ENCODE measurements around the gene C1orf21. TPM values are rescaled to one million over a fixed set of nuclear protein-coding genes. Genes with fewer than 3 reads are reported as not detected.
A peak's percentile ranks its signal among the peaks of the same experiment; 100 is the strongest.
"Not testable (repeated sequence)": the region's sequence is repeated elsewhere in the genome, so short reads cannot be mapped to it uniquely, and the experiment has no call there.

The C1orf21 gene
- polyA plus RNA-seq, 4 donors: 31.1 to 57.0 (median 42.3) TPM

DNA sequence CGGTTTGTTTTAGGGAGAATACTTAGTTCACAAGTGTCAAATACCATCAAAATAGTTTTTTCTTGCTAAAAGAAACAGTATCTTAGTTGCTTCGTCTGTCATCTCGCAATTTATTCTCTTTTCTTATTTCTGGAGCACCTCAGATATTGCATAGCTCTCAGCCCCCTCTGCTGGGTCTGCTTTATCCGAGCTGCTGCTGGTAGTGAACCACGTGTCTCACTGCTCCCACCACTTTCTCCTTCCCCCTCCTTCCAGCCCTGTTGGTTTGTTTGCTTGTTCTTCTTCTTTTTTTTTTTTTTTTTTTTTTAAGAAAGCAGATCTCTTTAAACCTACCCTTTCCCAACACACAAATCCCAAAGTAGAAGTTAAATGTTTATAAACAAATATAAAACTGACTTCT, 197.0 kb downstream of the C1orf21 start:
- no peak for DNase-seq (ENCODE audit: low read depth in 4 of 4, low spot score in 3 of 4)

DNA sequence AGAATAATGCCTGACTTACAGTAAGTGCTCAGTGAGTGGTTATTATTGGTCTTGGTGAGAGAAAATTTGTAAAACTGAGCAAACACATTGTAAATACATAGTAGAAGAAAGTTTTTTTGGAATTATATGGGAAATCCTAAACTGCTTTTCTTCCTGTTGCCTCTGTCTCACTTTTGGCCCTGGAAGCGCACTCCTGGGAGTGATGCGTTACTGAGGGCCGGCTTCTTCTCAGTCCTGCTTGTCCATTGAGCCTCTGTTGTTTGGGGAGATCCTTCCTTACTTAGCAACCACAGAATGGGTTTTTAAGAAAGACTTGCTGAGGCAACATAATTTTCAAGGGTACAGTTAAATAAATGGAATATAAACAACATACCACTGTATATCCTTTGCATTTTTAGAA, 201.9 kb downstream of the C1orf21 start:
- DNase-seq (ENCODE audit: low read depth in 4 of 4, low spot score in 3 of 4): no peak

DNA sequence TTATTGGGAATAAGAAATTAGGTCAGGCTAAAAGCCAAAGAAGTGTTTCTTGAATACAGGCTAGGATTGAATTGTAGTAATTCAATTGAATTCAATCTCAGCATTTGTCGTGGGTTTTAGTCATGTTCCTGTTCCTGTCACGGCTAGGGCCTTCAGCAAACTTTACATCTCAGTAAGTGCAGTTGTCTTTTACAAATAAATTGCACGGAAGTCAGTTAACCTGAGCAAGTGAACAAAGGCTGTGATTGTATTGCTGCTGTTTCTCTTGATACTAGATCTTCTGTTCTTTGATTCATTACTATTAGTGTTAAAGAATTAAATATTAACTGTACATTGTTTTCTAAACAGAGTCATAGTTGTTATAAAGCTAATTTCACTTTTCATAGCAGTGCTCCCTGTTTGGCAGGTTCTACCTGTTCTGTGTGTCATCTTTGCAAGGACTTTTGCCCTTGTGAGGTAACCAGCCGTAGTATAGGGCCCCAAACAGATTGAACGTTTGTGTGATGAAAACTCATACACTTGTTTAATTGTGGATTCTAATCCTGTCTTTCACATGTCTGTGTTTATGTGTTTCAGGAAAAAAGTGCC, 203.4 kb downstream of the C1orf21 start:
- DNase-seq (ENCODE audit: low read depth in 4 of 4, low spot score in 3 of 4): peak in 1 of 4 donors; percentile 30

DNA sequence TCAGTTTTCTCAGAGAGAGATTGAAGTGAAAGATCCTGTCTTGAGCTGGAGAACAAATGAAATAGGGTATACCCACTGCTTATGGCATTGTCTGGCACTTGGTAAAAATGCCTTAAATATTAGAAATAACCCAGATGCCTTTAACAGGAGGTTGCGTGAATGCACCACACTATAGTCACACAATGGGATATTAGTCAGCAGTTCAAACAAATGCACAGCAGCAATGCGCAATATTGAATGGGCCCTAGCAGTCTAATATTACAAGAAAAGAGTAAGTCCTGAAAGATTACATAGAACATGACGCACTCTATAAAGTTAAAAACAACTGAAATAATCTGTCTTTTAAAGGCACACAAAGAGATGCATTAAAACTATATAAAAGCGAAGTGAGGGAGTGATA, 206.8 kb downstream of the C1orf21 start:
- no peak for DNase-seq (ENCODE audit: low read depth in 4 of 4, low spot score in 3 of 4)

DNA sequence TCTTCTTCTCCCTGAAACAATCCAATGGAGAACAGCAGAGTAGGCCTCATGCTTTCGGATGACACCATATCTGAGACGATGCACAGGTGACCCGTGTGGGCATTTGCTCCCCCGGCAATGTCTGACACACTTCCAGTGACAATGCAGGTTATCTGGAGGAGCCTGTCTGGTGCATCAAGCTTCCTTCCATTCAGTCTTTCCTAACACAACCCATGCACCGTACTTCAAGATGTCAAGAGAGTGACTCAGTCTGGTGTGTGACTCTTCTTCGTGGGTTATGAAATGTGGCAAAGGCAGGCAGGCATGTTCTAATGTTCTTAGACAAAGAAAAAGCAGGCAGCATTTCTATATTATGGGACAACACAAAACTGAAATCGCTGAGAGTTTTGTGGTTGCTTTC, 208.8 kb downstream of the C1orf21 start:
- no peak for DNase-seq (ENCODE audit: low read depth in 4 of 4, low spot score in 3 of 4)

DNA sequence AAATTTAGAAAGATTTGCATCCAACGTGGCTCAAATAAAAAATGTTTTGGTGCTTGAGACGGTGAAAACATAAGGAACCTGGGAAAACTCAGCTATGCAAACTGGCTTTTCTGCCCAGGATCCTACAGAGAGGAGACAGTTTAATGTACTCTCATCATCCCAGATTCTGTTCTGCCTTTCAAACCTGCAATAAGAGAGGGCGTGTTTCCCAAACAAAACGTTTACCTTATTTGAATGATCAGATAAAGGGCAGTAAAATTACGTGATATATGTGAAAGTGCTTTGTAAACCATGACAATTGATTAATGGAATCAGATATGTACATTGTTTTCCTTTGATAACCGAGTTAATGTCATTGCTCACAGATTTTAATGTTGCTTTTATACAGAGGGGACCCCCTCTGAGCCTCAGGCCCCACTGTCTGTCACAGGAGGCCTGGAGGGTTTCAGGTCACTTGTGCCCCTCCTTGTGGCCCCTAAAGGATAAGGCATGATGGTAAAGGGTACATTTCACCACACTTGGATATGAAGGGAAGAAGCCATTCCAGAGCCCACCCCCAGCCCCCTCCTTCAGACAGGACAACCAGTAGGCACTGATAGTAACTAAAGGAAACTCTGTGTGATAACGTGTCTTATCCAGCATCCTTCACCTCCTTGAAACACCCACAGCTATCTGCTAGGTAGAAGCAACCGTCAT, 210.3 kb downstream of the C1orf21 start:
- DNase-seq (ENCODE audit: low read depth in 4 of 4, low spot score in 3 of 4): no peak

DNA sequence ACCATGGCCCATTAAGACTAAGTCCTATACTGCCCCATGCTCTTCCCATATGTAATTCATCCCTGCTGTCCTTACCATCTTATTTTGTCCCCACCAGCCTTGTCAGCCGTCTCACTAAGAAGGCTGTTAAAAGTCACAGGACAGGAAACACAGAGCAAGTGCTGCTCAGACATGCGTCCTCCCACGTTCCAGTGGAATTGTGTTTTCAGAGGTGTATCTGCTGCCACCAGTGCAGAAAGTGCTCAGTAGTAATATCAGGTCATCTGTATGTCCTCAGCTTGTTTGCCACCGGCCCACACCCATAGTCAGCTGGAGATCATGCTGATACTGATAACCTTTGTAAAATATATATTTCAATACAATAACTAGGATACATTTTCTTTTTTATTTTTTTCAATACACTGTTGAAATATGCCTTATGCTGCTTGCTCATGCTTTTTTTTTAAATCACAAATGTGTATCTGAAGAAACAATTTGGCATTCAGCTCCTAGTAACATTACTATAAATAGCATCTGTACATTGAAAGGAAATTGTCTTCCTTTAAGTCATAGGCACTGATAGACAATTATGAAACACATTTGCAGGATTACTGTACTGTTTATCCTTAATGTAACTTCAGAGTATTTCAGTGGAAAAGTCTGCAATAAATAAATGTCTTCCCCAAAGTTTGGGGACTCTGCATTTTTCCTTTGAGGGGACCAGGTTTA, 211.0 kb downstream of the C1orf21 start:
- DNase-seq (ENCODE audit: low read depth in 4 of 4, low spot score in 3 of 4): no peak

DNA sequence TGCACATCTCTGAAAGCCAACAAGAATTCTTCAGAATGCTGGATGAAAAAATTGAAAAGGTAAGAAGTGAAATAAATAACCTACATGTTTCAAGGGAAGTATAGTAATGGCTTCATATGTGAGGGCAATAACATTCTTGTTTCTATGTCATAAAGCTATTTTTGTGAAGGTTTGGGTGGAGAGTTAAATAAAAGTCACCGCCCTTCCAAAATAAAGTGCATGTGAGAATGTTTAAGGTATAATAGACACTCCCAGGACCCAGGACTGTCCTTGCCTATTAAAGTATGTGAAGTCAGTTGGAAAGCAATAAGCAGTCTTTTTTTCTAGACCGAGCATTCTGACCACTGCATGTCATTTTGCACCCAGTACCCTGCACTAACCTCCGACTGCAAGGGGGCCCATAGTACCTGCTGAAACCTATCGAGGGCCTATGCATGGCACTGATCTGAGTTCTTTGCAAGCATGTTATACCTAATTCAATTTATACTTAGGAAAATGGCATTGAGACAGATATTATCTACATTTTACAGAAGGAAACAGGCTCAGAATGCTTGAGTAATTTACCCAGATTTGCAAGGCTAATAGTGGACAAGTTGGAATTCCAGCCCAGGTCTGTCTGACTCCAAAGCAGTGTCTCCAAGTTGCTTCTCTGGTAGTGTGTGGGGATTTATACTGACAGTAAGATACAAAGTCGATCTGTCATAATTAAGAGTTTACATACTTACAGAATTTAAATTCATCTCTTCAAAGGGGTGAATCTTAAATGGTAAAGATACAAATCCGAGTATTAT, 211.8 kb downstream of the C1orf21 start:
- DNase-seq (ENCODE audit: low read depth in 4 of 4, low spot score in 3 of 4): no peak

DNA sequence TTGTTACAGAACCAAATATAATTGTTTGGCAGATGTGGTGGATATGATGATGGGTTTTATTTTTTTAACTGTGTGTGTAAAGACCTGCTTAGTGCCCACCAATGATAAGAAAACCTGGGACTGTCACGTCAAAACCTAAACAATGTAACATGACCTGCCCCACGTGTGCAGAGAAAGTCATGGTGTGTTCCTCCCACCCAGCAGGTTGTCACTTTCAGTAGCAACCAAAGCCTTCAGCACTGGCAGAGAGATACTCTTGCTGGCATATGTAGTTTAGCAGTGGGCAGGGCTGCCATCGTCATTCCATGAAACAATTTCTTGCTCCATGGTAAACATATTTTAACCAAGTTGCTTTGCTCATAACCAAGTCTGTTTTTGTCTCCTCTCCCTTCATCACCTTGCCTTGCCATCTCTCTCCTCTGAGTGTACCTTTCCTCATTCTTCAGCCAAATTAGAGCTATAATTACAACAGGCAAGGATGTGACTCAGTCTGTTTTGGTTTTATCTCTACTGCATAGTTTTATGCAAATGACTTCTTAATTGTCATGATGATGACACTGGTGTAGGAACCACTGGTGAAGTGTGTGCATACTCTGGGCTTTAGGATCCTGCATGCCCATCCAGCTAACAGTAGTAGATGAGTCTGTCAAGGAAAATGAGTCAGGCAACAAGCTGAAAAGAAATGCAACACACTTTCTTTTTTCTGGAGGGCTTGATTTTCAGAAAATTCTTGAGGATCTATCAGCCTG, 217.5 kb downstream of the C1orf21 start:
- DNase-seq (ENCODE audit: low read depth in 4 of 4, low spot score in 3 of 4): no peak

DNA sequence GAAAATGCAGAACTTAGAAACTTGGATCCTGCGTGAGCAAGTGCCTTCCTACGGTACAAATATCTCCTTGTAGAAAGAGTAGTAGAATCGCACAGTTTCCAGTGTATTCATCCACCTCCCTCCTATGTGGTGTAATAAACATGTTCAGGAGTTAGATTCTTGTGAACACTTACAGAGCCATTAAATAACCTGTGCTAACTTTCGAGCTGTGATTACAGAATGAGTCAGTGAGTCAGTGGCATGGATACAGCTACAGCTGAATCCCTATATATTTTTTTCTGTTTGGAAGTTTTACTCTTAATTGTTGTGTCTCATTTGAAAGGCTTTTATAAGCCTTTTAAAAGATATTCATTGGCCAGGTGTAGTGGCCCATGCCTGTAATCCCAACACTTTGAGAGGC, 219.1 kb downstream of the C1orf21 start:
- DNase-seq (ENCODE audit: low read depth in 4 of 4, low spot score in 3 of 4): no peak

DNA sequence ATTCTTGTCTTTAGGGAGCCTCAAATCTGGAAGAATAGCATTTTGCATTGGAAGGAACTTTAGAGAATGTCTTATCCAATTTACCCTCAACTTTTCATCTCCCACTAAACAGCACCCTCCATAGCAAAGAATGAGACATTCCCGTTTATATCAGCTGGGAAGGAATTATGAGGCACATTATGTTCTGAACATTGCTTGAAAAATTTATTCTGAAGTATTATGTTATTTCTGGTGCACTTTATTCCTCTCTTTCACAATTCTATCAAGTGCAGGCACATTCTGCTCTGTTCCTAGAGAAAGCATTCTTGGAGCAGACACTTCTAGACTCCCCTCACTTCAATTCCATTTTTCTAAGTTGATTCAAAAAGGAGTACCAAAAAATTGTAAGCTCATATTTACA, 220.0 kb downstream of the C1orf21 start:
- no peak for DNase-seq (ENCODE audit: low read depth in 4 of 4, low spot score in 3 of 4)

DNA sequence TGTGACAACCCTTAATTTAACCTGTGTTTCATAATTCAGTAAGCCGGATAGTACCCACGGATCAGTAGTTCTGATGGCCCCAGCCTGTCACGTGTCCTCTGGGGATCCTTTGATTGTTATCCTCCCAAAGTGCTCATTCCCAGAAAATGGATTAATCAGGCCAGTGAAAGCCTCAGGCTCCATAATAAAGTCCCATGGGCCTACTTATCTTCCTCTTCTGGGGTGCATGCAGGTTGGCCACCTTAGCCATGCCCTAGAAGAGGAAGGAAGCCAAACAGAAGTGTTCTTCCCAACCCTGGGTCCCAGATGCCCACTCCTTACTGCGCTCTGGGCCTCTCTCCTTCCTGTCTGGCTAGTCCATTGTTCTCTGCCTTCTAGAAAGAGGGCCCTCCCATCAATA, 221.8 kb downstream of the C1orf21 start:
- DNase-seq (ENCODE audit: low read depth in 4 of 4, low spot score in 3 of 4): no peak

DNA sequence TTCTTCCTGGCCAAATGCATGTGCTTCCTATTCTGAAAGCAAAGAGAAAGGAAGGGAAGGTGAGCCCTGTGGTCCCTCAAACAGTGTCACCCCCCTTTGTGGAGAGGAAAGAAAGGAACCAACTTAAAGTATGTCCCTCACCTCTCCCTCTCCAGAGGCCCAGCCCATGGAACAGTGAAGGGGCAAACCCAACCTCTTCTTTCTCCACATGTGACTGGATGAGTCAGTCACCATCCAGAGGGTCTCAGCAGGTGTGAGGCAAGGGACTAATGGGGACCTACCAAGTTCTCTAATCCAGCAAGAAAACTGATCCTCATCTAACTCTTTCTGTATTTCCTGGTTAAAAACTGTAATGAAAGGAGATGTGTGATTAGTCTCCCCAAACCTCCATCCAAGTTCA, 222.2 kb downstream of the C1orf21 start:
- no peak for DNase-seq (ENCODE audit: low read depth in 4 of 4, low spot score in 3 of 4)

DNA sequence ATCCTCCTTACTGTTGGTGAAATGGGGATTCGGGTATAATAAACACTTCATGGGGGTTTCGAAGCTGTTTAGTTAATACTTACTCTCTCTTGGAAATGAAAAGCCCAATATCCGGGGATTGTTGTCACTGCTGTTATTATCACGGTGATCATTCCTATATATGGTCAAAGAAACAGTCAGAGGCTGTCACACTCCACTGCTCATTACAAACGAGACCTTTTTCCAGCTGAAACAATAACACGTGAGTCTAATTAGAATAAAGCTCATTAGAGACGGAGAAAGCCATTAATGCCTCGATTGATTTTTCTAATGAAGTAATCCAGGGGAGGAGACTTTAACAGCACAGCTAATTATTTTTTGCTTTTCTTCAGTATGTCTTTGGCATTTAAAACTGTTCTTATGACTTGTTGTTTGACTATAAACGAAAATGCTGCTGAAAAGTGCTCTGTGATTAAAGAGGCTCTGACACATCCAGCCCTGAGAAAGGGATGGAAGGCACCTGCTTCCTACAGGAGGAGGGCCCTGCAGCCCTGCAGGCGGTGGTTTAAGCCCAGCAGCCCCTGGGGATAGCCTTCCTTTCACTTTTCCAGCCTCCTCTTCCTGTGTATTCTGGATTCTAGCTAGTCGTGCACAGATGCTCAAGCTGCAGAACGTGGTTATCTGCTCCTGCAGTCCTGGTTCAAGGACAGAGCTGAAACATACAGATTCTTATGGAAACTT, 224.2 kb downstream of the C1orf21 start:
- peak in 1 of 4 donors; percentile 54 for DNase-seq (ENCODE audit: low read depth in 4 of 4, low spot score in 3 of 4)

DNA sequence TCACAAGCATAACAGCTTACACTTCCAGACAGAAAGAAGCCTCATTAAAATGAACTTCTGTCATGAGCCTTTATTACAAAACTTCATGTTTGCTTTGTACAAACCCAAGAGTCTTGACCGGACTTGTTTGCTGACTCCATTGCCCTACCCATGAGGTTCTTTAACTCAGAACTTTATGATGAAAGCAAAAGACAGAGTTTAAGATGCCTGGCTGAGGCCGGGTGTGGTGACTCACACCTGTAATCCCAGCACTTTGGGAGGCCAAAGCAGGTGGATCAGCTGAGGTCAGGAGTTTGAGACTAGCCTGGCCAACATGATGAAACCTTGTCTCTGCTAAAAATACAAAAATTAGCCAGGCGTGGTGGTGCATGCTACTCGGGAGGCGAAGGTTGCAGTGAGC, 225.4 kb downstream of the C1orf21 start:
- DNase-seq (ENCODE audit: low read depth in 4 of 4, low spot score in 3 of 4): not testable (repeated sequence)

DNA sequence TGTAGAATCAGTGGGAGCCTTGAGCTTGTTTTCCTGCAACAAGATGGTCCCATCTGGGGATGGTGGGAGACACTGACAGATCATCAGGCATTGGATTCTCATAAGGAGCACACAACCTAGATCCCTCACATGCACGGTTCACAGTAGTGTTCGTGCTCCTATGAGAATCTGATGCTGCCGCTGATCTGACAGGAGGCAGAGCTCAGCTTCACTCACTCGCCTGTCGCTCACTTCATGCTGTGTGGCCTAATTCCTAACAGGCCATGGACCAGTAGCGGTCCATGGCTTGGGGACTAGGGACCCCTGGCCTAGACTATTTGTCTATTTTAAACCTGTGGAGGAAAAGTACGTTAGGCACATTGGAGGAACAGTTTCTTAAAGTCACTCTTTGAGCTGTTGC, 227.8 kb downstream of the C1orf21 start:
- no peak for DNase-seq (ENCODE audit: low read depth in 4 of 4, low spot score in 3 of 4)

DNA sequence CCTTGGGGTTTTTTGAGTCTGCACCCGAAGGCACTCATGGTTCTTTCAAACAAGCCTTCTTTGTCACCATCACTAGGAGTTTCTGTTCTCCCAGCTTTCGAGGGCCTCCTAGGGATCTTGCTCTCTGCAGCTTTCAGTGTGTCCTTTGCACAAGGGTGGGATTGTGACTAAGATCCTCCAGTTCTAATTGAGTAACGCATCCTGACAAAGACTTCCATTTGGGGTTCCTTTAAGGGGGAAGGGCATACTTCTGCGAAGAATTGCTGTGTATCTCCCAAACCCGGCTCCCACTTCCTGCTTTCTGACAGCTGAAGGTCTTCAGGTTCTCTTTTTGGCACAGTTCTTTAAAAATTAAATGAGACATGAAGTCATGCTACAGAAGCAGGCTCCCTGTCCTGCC, 228.5 kb downstream of the C1orf21 start:
- no peak for DNase-seq (ENCODE audit: low read depth in 4 of 4, low spot score in 3 of 4)

DNA sequence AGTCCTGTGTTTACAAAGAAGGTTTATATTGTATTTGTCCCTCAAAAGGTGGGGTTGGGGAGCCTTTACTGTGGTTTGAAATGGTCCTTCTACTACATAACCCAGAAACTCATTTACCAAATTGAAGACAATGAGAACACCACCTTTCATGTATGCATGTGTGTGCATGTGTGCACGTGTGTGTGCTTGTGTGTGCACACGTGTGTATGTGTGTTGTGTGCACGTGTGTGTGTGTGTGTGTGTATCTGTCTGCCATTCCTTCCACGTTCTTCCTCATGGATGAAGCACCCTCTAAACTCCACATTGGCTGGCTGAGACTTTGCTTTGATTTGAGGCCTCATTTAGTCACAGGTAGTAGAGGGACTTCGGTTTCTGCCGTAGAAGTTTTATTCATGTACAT, 229.7 kb downstream of the C1orf21 start:
- no peak for DNase-seq (ENCODE audit: low read depth in 4 of 4, low spot score in 3 of 4)

DNA sequence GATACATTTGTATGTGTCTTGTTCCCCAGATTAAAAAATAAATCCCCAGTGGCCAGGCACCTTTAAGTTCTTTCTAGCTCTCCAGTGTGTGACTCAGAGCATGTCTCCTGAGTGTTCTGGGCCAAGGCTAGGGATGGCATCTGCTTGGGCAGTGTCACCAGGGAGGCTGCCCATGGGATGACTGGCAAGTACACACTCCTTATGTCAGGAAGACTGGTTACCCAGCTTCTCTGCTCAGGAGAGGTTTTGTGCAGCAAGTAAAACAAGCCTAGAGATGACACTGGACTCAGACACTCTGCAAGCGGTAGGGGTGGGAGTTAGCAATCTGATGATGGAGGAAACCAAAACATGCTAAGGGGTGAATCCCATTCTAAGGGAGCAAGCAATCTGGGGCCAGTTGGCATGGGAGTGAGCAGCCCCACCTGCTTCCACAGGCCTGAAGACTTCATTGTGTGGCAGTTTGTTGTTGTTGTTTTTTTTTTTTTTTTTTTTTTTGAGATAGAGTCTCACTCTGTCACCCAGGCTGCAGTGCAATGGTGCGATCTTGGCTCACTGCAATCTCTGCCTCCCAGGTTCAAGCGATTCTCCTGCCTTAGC, 230.7 kb downstream of the C1orf21 start:
- DNase-seq (ENCODE audit: low read depth in 4 of 4, low spot score in 3 of 4): no peak

DNA sequence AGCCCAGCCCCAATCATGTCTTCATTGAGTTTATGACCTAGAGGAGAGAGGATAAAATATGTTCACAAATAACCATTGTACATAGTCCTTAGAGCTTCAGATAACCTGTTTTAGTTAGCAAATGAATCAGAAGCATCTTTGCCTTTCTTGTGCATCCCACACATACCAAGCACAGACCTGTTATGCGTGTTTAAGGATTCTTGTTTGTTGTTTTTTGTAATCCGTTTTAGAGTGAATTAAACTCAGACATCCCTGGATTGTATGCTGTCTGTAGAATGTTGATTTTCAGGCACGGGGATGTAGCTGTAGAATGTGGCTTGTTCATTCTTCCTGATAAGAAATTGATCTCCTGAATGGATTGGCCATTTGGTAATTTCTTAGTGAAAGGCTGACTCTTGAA, 232.0 kb downstream of the C1orf21 start:
- no peak for DNase-seq (ENCODE audit: low read depth in 4 of 4, low spot score in 3 of 4)
